Measurements from ENCODE around the gene CTPS2. TPM values are rescaled to one million over a fixed set of nuclear protein-coding genes. Genes with fewer than 3 reads are reported as not detected.

The CTPS2 gene
- total RNA-seq, 1 donor from 2014 or later: 116 TPM

DNA sequence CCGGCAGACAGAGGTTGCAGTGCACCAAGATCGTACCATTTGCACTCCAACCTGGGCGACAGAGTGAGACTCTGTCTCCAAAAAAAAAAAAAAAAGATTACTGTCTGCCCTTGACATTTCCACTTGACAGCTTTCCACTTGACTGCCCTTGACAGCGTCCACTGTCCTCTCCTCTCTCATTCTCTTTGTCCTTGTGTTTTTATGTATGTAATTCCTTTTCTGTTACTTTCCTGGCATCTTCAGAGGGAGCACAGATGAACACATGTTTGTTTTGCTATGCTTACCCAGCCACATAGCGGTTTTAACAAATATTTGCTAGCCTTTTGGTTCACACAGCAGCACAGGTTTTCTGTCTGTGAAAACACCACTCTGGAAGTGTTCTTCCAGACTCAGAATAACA is 33.2 kb upstream of the CTPS2 start:
- H3K27ac ChIP-seq: no peak overlapping the region
- no peak overlapping the region for H3K27ac Mint-ChIP-seq

GRCh38 chrX:16745102-16745501 is 32.6 kb upstream of the CTPS2 start:
- H3K36me3 ChIP-seq: peaks cover 6% of the 10 kb centered on the region
- Mint-ChIP-seq H3K4me1 (peaks cover 2% of the 10 kb centered on the region), H3K27me3 (ENCODE audit: insufficient read depth, low read depth) (no peaks in the 10 kb centered on the region), H3K9me3 (no peaks in the 10 kb centered on the region), H3K36me3 (peaks cover 28% of the 10 kb centered on the region), H3K4me3 (no peak overlapping the region), H3K27ac (no peak overlapping the region)
- H3K4me3 ChIP-seq: no peak overlapping the region
- no peaks in the 10 kb centered on the region for H3K9me3 ChIP-seq (ENCODE audit: low read depth)
- H4K20me1 ChIP-seq (ENCODE audit: low read depth): no peaks in the 10 kb centered on the region
- no peaks in the 10 kb centered on the region for H3K27me3 ChIP-seq
- no peak overlapping the region for H3K9ac ChIP-seq
- H3K27ac ChIP-seq: no peak overlapping the region
- H3K4me2 ChIP-seq: no peak overlapping the region
- peaks cover 5% of the 10 kb centered on the region for H3K79me2 ChIP-seq (ENCODE audit: low read depth)
- H3F3A ChIP-seq (ENCODE audit: low read depth): peaks cover 4% of the 10 kb centered on the region
- TF ChIP-seq EZH2phosphoT487 (IDR thresholded peaks at IDR 0.05): no peak
- no peak for TF ChIP-seq CTCF (IDR thresholded peaks at IDR 0.05)
- no peak for TF ChIP-seq EZH2 (IDR thresholded peaks at IDR 0.05)
- no peak for DNase-seq (ENCODE audit: low spot score)
- H2AFZ ChIP-seq (replicated peaks): no peak overlapping the region
- peaks cover 3% of the 10 kb centered on the region for H3K4me1 ChIP-seq

More for the DNA sequence above, 33.2 kb upstream of the CTPS2 start:
- Mint-ChIP-seq H3K9me3 (no peaks in the 10 kb centered on the region), H3K36me3 (peaks cover 31% of the 10 kb centered on the region), H3K4me1 (no peaks in the 10 kb centered on the region), H3K27me3 (ENCODE audit: insufficient read depth, low read depth) (no peaks in the 10 kb centered on the region), H3K4me3 (no peak overlapping the region)
- DNase-seq (ENCODE audit: low spot score): no peak
- Histone ChIP-seq H3K27me3 (no peaks in the 10 kb centered on the region), H3K9ac (no peak overlapping the region), H2AFZ (replicated peaks) (no peak overlapping the region), H3K4me1 (no peaks in the 10 kb centered on the region), H4K20me1 (ENCODE audit: low read depth) (no peaks in the 10 kb centered on the region), H3K4me2 (no peak overlapping the region), H3K36me3 (peaks cover 6% of the 10 kb centered on the region), H3F3A (ENCODE audit: low read depth) (peaks cover 3% of the 10 kb centered on the region), H3K4me3 (no peak overlapping the region), H3K9me3 (ENCODE audit: low read depth) (no peaks in the 10 kb centered on the region), H3K79me2 (ENCODE audit: low read depth) (peaks cover 5% of the 10 kb centered on the region)
- TF ChIP-seq EZH2phosphoT487 (IDR thresholded peaks at IDR 0.05): no peak
- no peak for TF ChIP-seq EZH2 (IDR thresholded peaks at IDR 0.05)
- no peak for TF ChIP-seq CTCF (IDR thresholded peaks at IDR 0.05)

DNA sequence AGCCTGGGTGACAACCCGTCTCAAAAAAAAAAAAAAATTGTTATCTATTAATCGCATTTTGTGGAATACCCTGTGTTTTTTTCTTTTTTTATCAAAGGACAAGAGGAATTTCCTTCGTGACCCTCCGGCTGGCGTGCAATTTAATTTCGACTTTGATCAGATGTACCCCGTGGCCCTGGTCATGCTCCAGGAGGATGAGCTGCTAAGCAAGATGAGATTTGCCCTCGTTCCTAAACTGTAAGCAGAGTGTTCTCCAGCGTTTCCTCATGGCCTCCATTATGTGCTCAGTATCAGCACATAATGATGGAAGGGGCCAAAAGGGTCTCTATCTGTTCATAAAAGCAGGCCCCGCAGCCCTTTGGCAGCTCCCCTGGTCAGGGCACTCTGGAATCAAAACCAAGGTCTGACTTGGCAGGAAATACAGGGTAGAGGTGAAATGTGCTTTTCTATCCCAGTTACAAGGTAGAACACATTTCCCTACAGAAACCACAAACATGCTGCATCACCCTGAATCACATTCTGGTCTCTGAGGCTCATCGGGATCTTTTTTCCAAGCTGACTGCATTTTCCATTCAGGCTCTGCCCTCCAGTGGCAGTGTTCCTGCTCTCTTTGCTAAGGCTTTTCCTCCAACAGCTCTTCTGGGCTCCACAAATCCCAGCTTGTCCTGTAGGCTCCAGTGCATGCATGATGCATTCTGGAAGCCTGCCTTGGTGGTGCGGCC is 31.3 kb upstream of the CTPS2 start:
- no peak for DNase-seq (ENCODE audit: low spot score)
- Histone ChIP-seq H3K4me3 (no peak overlapping the region), H4K20me1 (ENCODE audit: low read depth) (peaks cover 8% of the 10 kb centered on the region), H2AFZ (replicated peaks) (no peak overlapping the region), H3K79me2 (ENCODE audit: low read depth) (peaks cover 5% of the 10 kb centered on the region), H3K36me3 (peaks cover 6% of the 10 kb centered on the region), H3K4me1 (peaks cover 13% of the 10 kb centered on the region), H3K4me2 (no peak overlapping the region), H3F3A (ENCODE audit: low read depth) (peaks cover 15% of the 10 kb centered on the region), H3K27me3 (no peaks in the 10 kb centered on the region), H3K27ac (no peak overlapping the region), H3K9ac (no peak overlapping the region), H3K9me3 (ENCODE audit: low read depth) (no peaks in the 10 kb centered on the region)
- Mint-ChIP-seq H3K36me3 (peaks cover 27% of the 10 kb centered on the region), H3K27me3 (ENCODE audit: insufficient read depth, low read depth) (no peaks in the 10 kb centered on the region), H3K4me3 (no peak overlapping the region), H3K9me3 (no peaks in the 10 kb centered on the region), H3K4me1 (peaks cover 11% of the 10 kb centered on the region), H3K27ac (no peak overlapping the region)
- TF ChIP-seq CTCF (IDR thresholded peaks at IDR 0.05) (no peak), EZH2phosphoT487 (IDR thresholded peaks at IDR 0.05) (no peak), EZH2 (IDR thresholded peaks at IDR 0.05) (no peak)

Measured in neural progenitor cell (in vitro differentiated cells).